IMR-90 (cell line): ENCODE results near the gene SLC34A2. TPM values are rescaled to one million over a fixed set of nuclear protein-coding genes. Genes with fewer than 3 reads are reported as not detected.

ENCODE experiments used
- ATAC-seq: fragments of 200-7000 bp; cut with Tn5 transposase; 2 replicates; pipeline ENCODE4 v1.9.1; 2020; ENCODE audit warnings: low read depth, mild to moderate bottlenecking, moderate library complexity
- BruUV-seq: library from RNA; stranded (reverse); fragments of 400-500 nt; replicated peaks from 2 replicates; lab custom pipeline; 2021; lab: Mats Ljungman, UMichigan
- CTCF ChIA-PET: fragments of 300-600 bp; formaldehyde crosslinking; extraction: SDS; loops from one replicate; lab custom pipeline; 2021; ENCODE audit warnings: antibody characterized with exemption; lab: Yijun Ruan, JAX
- POLR2A ChIA-PET: fragments of 300-600 bp; sonication (Branson Sonifier 250); formaldehyde crosslinking; loops from one replicate; lab custom pipeline; 2022; ENCODE audit warnings: antibody characterized with exemption; ENCODE audit not compliant: unreplicated experiment; lab: Charles Lee
- DNase-seq: peaks from one replicate; pipeline ENCODE4 v3.0.0; 2013
- H2AFZ ChIP-seq: replicated peaks from 2 replicates; pipeline ENCODE3; 2013; ENCODE audit warnings: low read length, mild to moderate bottlenecking; ENCODE audit not compliant: poor library complexity
- H2AK5ac ChIP-seq: 2 replicates; pipeline ENCODE4 v1.6.1; 2013; ENCODE audit warnings: low read depth, low read length, inconsistent platforms
- H2AK9ac ChIP-seq: replicated peaks from 2 replicates; pipeline ENCODE3; 2013; ENCODE audit warnings: mild to moderate bottlenecking, low read depth, low read length, moderate library complexity; ENCODE audit not compliant: poor library complexity
- H2BK120ac ChIP-seq: 2 replicates; pipeline ENCODE4 v1.6.1; 2013; ENCODE audit warnings: low read depth, low read length, inconsistent platforms
- H2BK15ac ChIP-seq: 3 replicates; pipeline ENCODE4 v1.6.1; 2013; ENCODE audit warnings: low read depth, low read length, inconsistent platforms
- H2BK20ac ChIP-seq: 2 replicates; pipeline ENCODE4 v1.6.1; 2013; ENCODE audit warnings: low read depth, mild to moderate bottlenecking, inconsistent platforms, low read length, moderate library complexity
- H2BK5ac ChIP-seq: 2 replicates; pipeline ENCODE4 v1.6.1; 2013; ENCODE audit warnings: mild to moderate bottlenecking, low read depth, low read length, inconsistent platforms; ENCODE audit not compliant: poor library complexity, severe bottlenecking
- H3K14ac ChIP-seq: replicated peaks from 2 replicates; pipeline ENCODE4 v1.6.1; 2013; ENCODE audit warnings: low read depth, low read length, inconsistent platforms
- H3K18ac ChIP-seq: 2 replicates; pipeline ENCODE4 v1.6.1; 2013; ENCODE audit warnings: low read depth, low read length, control low read depth
- H3K23ac ChIP-seq: 2 replicates; pipeline ENCODE4 v1.6.1; 2013; ENCODE audit warnings: low read depth, low read length, inconsistent platforms
- H3K27ac ChIP-seq: 2 replicates; pipeline ENCODE4 v1.5.1; 2013; ENCODE audit warnings: mild to moderate bottlenecking, control low read depth, low read length; ENCODE audit not compliant: insufficient read depth
- H3K27me3 ChIP-seq: 2 replicates; pipeline ENCODE4 v1.6.1; 2013; ENCODE audit warnings: low read length; ENCODE audit not compliant: control insufficient read depth, insufficient read depth
- H3K36me3 ChIP-seq: 2 replicates; pipeline ENCODE4 v1.6.1; 2013; ENCODE audit warnings: low read length, mixed read lengths; ENCODE audit not compliant: control insufficient read depth, insufficient read depth
- H3K4ac ChIP-seq: 2 replicates; pipeline ENCODE4 v1.6.1; 2013; ENCODE audit warnings: low read depth, low read length, inconsistent platforms
- H3K4me1 ChIP-seq: 2 replicates; pipeline ENCODE4 v1.6.1; 2013; ENCODE audit warnings: low read length, mixed read lengths; ENCODE audit not compliant: control insufficient read depth, insufficient read depth
- H3K4me2 ChIP-seq: 2 replicates; pipeline ENCODE4 v1.6.1; 2013; ENCODE audit warnings: low read depth, mild to moderate bottlenecking, control low read depth, low read length, moderate library complexity
- H3K4me3 ChIP-seq: 2 replicates; pipeline ENCODE4 v1.5.1; 2013; ENCODE audit warnings: low read depth, mild to moderate bottlenecking, control low read depth, low read length, moderate library complexity; ENCODE audit not compliant: insufficient read depth
- H3K56ac ChIP-seq: 2 replicates; pipeline ENCODE4 v1.6.1; 2013; ENCODE audit warnings: low read length, inconsistent platforms; ENCODE audit not compliant: insufficient read depth; ENCODE audit errors: extremely low read depth
- H3K79me1 ChIP-seq, 2 experiments: 2 replicates each; pipeline ENCODE4 v1.6.1; 2013; ENCODE audit warnings: low read length in 2 of 2, inconsistent platforms in 1 of 2, low read depth in 1 of 2
- H3K9ac ChIP-seq: 2 replicates; pipeline ENCODE4 v1.6.1; 2013; ENCODE audit warnings: low read depth, low read length, control low read depth
- H3K9me1 ChIP-seq: 2 replicates; pipeline ENCODE4 v1.6.1; 2013; ENCODE audit warnings: low read length, inconsistent platforms; ENCODE audit not compliant: insufficient read depth
- H3K9me3 ChIP-seq: 2 replicates; pipeline ENCODE4 v1.6.1; 2013; ENCODE audit warnings: low read length; ENCODE audit not compliant: control insufficient read depth, insufficient read depth
- H4K20me1 ChIP-seq: 2 replicates; pipeline ENCODE4 v1.6.1; 2013; ENCODE audit warnings: low read length, inconsistent platforms; ENCODE audit not compliant: insufficient read depth
- H4K5ac ChIP-seq: 2 replicates; pipeline ENCODE4 v1.6.1; 2013; ENCODE audit warnings: mild to moderate bottlenecking, low read depth, low read length, control low read depth
- H4K8ac ChIP-seq, 2 experiments: 2 replicates each; pipeline ENCODE4 v1.6.1; 2013; ENCODE audit warnings: low read depth in 2 of 2, low read length in 2 of 2, control low read depth in 1 of 2, inconsistent platforms in 1 of 2
- H4K91ac ChIP-seq: 2 replicates; pipeline ENCODE4 v1.6.1; 2013; ENCODE audit warnings: low read depth, low read length, inconsistent platforms; ENCODE audit not compliant: insufficient read depth
- CEBPB ChIP-seq: IDR thresholded peaks from 2 replicates; pipeline ENCODE4 v1.6.1; 2012; ENCODE audit warnings: low read depth, low read length, improper control_type of control experiment
- FOS ChIP-seq: fragments of 150-350 bp; IDR thresholded peaks from 2 replicates; pipeline ENCODE4 v1.6.1; 2016; ENCODE audit warnings: low read depth, low read length
- MAFK ChIP-seq: IDR thresholded peaks from 2 replicates; pipeline ENCODE4 v1.6.1; 2012; ENCODE audit warnings: low read depth, low read length, improper control_type of control experiment
- MXI1 ChIP-seq: IDR thresholded peaks from 2 replicates; pipeline ENCODE4 v1.6.1; 2012; ENCODE audit warnings: low read depth, mild to moderate bottlenecking, low read length, moderate library complexity, borderline replicate concordance
- RAD21 ChIP-seq: IDR thresholded peaks from 2 replicates; pipeline ENCODE4 v1.6.1; 2012; ENCODE audit warnings: low read length, improper control_type of control experiment
- SMC3 ChIP-seq: fragments of 150-350 bp; IDR thresholded peaks from 2 replicates; pipeline ENCODE4 v1.6.1; 2016; ENCODE audit warnings: low read depth, mild to moderate bottlenecking, antibody characterized with exemption, low read length, moderate library complexity
- WGBS, 2 experiments: methylation state at CpG; one replicate each; pipeline versions ENCODE4 v1.1.5 to v1.1.7; 2013; ENCODE audit warnings: missing lambda C conversion rate in 2 of 2; ENCODE audit not compliant: insufficient read length in 1 of 2; ENCODE audit errors: extremely low coverage in 2 of 2; 5-methylcytosine and 5-hydroxymethylcytosine counted together
- dilution Hi-C: fragments of 300-500 bp; cut with HindIII; formaldehyde crosslinking; loops from one replicate; pipeline ENCODE4 v1.14.3; 2018; ENCODE audit warnings: low sequenced_read_pairs; ENCODE audit not compliant: unreplicated experiment
- in situ Hi-C: fragments of 300-500 bp; cut with MboI; formaldehyde crosslinking; loops from 3 replicates; pipeline ENCODE4 v1.14.3; 2019; ENCODE audit warnings: low sequenced_read_pairs, inconsistent platforms, mixed read lengths
- intact Hi-C: fragments of 100-400 bp; cut with micrococcal nuclease; formaldehyde crosslinking; loops from 2 replicates; pipeline ENCODE4 v1.10.0; 2022
- polyA plus RNA-seq, 3 experiments: library from polyadenylated mRNA; depleted of rRNA; stranded (reverse); fragments of >200 nt; gene quantifications; 2 replicates each; pipeline ENCODE4 v1.2.3, GENCODE V29; 2012; ENCODE audit warnings: low replicate concordance in 1 of 3
- total RNA-seq: library from RNA; depleted of rRNA; stranded (reverse); fragments of >200 nt; gene quantifications from 2 replicates; pipeline ENCODE4 v1.2.3, GENCODE V29; 2012

Gene SLC34A2
- total and polyA plus RNA-seq, 2 of the 4 experiments (the other 2 are of a cell fraction): not detected

DNA sequence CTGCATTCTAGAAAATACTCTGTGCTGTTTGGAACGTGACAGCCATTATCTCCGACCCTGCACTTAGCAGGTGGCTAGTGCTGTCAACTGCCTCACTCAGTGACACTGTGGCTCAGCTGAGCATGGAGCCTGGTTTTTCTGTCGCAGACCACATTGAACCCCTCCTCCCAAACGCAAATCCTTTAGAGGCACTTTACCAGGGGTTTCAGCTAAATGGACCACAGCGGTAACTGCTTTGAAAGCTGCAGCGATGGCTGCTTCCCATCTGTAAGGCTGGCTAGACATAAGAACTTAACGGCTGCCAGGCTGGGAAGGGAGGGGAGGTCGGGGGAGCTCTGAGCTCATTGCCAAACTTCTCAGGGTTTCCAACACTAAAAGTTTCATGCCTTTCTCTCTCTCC is 8.1 kb downstream of the SLC34A2 start:
- intact Hi-C loops: no loop called here
- Histone ChIP-seq H3K27me3 (peaks cover 23% of the 10 kb centered on the region), H2BK120ac (no peak overlapping the region), H2AK5ac (no peak overlapping the region), H3K36me3 (no peaks in the 10 kb centered on the region), H2BK5ac (no peak overlapping the region), H3K56ac (no peak overlapping the region), H4K20me1 (no peaks in the 10 kb centered on the region), H2BK15ac (no peak overlapping the region), H3K4me1 (no peaks in the 10 kb centered on the region), H2BK20ac (no peak overlapping the region), H3K9me1 (no peaks in the 10 kb centered on the region), H3K9ac (no peak overlapping the region), H3K4ac (no peak overlapping the region), H3K18ac (no peak overlapping the region), H2AFZ (no peak overlapping the region), H2AK9ac (no peak overlapping the region), H3K23ac (no peak overlapping the region), H3K14ac (no peak overlapping the region), H3K79me1 (no peaks in the 10 kb centered on the region), H4K5ac (no peak overlapping the region), H4K8ac (no peak overlapping the region), H3K4me3 (no peak overlapping the region), H3K9me3 (no peaks in the 10 kb centered on the region), H4K91ac (no peak overlapping the region), H3K4me2 (no peak overlapping the region), H3K27ac (no peak overlapping the region)
- ATAC-seq: no peak
- DNase-seq: no peak
- POLR2A ChIA-PET: no interaction called here
- in situ Hi-C loops: no loop called here
- dilution Hi-C loops: no loop called here
- 17% methylated on average over 2 of the region's 8 CpGs; no CpG with 5 or more reads in 1 of the 2 experiments for WGBS, 2 experiments
- CTCF ChIA-PET: no interaction called here
- BruUV-seq: no TSS peak
- no peak for TF ChIP-seq RAD21
- no peak for TF ChIP-seq FOS
- no peak for TF ChIP-seq MXI1
- no peak for TF ChIP-seq CEBPB
- no peak for TF ChIP-seq MAFK
- TF ChIP-seq SMC3: no peak
